Stimulated activated naive CD8-positive, alpha-beta T cell treated with anti-CD3 and anti-CD28 coated beads, Interleukin-15, amount 100 ng/mL, for 72 hours (primary cell): ENCODE measurements around the gene KIF12.
"Not testable (repeated sequence)": the region's sequence is repeated elsewhere in the genome, so short reads cannot be mapped to it uniquely, and the experiment has no call there.

ENCODE experiments used
- ATAC-seq: fragments of 150-1000 bp; cut with Tn5 transposase; 2 replicates; pipeline ENCODE4 v1.10.0; 2021; ENCODE audit warnings: mild to moderate bottlenecking, moderate library complexity
- DNase-seq, 2 donors: peaks; one replicate each; pipeline ENCODE4 v3.0.0; 2021 to 2022
- H3K27ac Mint-ChIP-seq, 2 donors: one replicate each; pipeline ENCODE4 v1.8.0; 2022; ENCODE audit warnings: mild to moderate bottlenecking in 2 of 2, mixed read lengths in 2 of 2, moderate library complexity in 2 of 2
- H3K27me3 Mint-ChIP-seq: one replicate; pipeline ENCODE4 v1.8.0; 2022; ENCODE audit warnings: mixed read lengths
- H3K4me1 Mint-ChIP-seq: one replicate; pipeline ENCODE4 v1.8.0; 2022; ENCODE audit warnings: mild to moderate bottlenecking, mixed read lengths
- H3K4me3 Mint-ChIP-seq, 2 donors: one replicate each; pipeline ENCODE4 v1.8.0; 2022; ENCODE audit warnings: mild to moderate bottlenecking in 2 of 2, mixed read lengths in 2 of 2, moderate library complexity in 1 of 2
- H3K9me3 Mint-ChIP-seq, 2 donors: one replicate each; pipeline ENCODE4 v1.8.0; 2022; ENCODE audit warnings: mixed read lengths in 2 of 2

The KIF12 gene

GRCh38 chr9:114098936-114099668, at the start of gene KIF12:
Gene KIF12, minus strand, starts transcription at chr9:114099292. Its CDS starts 16 bp downstream, at chr9:114099276.
- Mint-ChIP-seq H3K4me1 (peaks cover 10% of the 10 kb centered on the region), H3K9me3 (peaks cover 5 to 9% of the 10 kb centered on the region in 2 donors), H3K27ac (no peak within 1 kb of the TSS), H3K4me3 (peak within 1 kb of the TSS in 1 of 2 donors; percentile 65), H3K27me3 (peaks cover 74% of the 10 kb centered on the region)
- ATAC-seq: no peak
- DNase-seq: no peak

- Mint-ChIP-seq H3K9me3 (no peaks in the 10 kb centered on the region), H3K27ac (no peak overlapping the region), H3K4me1 (no peaks in the 10 kb centered on the region), H3K4me3 (no peak overlapping the region), H3K27me3 (peaks cover 49% of the 10 kb centered on the region)
- ATAC-seq: no peak
- DNase-seq: no peak
These were observed 47.6 kb upstream of the KIF12 start for GRCh38 chr9:114146735-114147134.

DNA sequence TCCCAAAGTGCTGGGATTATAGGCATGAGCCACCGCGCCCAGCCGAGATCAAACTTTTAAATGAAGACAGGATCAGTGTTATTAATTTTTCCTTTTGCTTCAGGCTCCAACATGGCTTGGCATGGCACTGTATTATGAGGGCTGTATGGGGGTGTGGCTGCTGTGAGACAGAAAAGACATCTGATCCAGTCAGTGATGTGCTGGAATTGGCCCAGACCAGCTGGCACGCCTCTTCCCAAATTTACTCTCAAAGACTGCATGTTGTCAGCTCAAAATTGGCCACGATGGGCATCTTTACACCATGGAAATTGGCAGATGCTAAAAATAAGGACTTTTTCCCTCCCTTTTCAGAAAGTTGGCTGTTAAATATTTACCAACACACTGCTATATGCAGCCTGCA, 44.1 kb upstream of the KIF12 start:
- Mint-ChIP-seq H3K27me3 (peaks cover 24% of the 10 kb centered on the region), H3K27ac (peak overlapping the region in 1 of 2 donors; percentile 34), H3K4me3 (no peak overlapping the region), H3K9me3 (no peaks in the 10 kb centered on the region), H3K4me1 (no peaks in the 10 kb centered on the region)
- no peak for DNase-seq
- no peak for ATAC-seq

- Mint-ChIP-seq H3K27me3 (peaks cover 18% of the 10 kb centered on the region), H3K9me3 (no peaks in the 10 kb centered on the region), H3K27ac (no peak overlapping the region), H3K4me3 (no peak overlapping the region), H3K4me1 (no peaks in the 10 kb centered on the region)
- no peak for DNase-seq
- no peak for ATAC-seq
These were observed 42.7 kb upstream of the KIF12 start for GRCh38 chr9:114141553-114142402.

- no peak overlapping the region for H3K27ac Mint-ChIP-seq
- DNase-seq: no peak
- H3K4me3 Mint-ChIP-seq: no peak overlapping the region
- no peak for ATAC-seq
- peaks cover 11% of the 10 kb centered on the region for H3K27me3 Mint-ChIP-seq
- H3K9me3 Mint-ChIP-seq: no peaks in the 10 kb centered on the region
- H3K4me1 Mint-ChIP-seq: no peaks in the 10 kb centered on the region
These were observed 41.8 kb upstream of the KIF12 start for GRCh38 chr9:114140850-114141249.

DNA sequence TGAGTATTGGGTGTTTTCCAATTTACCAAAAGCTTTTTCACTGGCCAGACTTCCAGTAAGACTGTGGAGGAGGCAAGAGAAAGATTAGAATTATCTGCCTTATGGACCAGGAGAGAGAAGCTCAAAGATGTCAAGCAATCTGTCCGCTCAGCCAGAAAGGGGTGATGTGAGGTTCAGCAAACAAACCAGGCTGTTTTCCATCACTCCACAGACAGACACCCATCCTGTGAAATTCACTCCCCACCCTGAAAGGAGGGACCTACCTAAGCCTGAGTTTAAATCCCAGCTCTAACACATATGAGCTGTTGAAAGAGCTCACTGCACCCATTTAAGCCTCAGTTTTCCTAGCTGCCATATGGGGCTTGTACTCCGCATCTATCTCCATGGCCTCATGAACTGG, 41.3 kb upstream of the KIF12 start:
- ATAC-seq: no peak
- no peak overlapping the region for H3K27ac Mint-ChIP-seq
- peaks cover 11% of the 10 kb centered on the region for H3K27me3 Mint-ChIP-seq
- no peaks in the 10 kb centered on the region for H3K9me3 Mint-ChIP-seq
- DNase-seq: no peak
- no peak overlapping the region for H3K4me3 Mint-ChIP-seq
- H3K4me1 Mint-ChIP-seq: no peaks in the 10 kb centered on the region

- no peak for DNase-seq
- Mint-ChIP-seq H3K27ac (no peak overlapping the region), H3K27me3 (peaks cover 11% of the 10 kb centered on the region), H3K9me3 (no peaks in the 10 kb centered on the region), H3K4me1 (no peaks in the 10 kb centered on the region), H3K4me3 (no peak overlapping the region)
- no peak for ATAC-seq
These were observed 40.0 kb upstream of the KIF12 start for GRCh38 chr9:114139071-114139470.

DNA sequence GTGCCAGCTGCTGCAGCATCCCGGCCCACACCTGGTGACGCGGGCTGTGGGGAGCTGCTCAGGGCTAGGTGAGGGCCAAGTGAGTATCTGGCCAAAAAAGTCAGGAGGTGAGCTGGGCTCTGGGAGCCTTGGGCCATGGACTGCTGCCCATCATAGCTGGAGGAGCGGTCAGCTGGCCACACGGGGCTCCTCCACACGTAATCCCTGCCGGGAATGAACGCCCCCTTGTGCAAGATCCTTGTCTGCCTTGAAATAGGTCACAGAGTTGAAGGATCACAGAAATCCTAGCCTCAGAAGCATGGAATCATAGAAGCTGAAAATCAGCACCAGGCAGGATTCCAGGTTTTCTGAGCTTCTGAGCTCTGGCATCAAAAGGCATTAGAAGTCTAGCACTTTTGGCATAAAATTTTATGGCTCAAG, 39.5 kb upstream of the KIF12 start:
- Mint-ChIP-seq H3K9me3 (no peaks in the 10 kb centered on the region), H3K27ac (no peak overlapping the region), H3K4me1 (no peaks in the 10 kb centered on the region), H3K27me3 (peaks cover 15% of the 10 kb centered on the region), H3K4me3 (no peak overlapping the region)
- DNase-seq (no peak), ATAC-seq (no peak)

GRCh38 chr9:114137831-114138230, 38.7 kb upstream of the KIF12 start:
- Mint-ChIP-seq H3K27me3 (peaks cover 19% of the 10 kb centered on the region), H3K27ac (no peak overlapping the region), H3K4me3 (no peak overlapping the region), H3K4me1 (no peaks in the 10 kb centered on the region), H3K9me3 (no peaks in the 10 kb centered on the region)
- ATAC-seq (no peak), DNase-seq (no peak)

GRCh38 chr9:114134827-114135396, 35.8 kb upstream of the KIF12 start:
- Mint-ChIP-seq H3K27me3 (peaks cover 8% of the 10 kb centered on the region), H3K9me3 (no peaks in the 10 kb centered on the region), H3K27ac (no peak overlapping the region), H3K4me1 (no peaks in the 10 kb centered on the region), H3K4me3 (no peak overlapping the region)
- no peak for DNase-seq
- no peak for ATAC-seq

- Mint-ChIP-seq H3K4me3 (no peak overlapping the region), H3K27ac (no peak overlapping the region), H3K9me3 (peaks cover 0 to 1% of the 10 kb centered on the region in 2 donors), H3K27me3 (peaks cover 17% of the 10 kb centered on the region), H3K4me1 (no peaks in the 10 kb centered on the region)
- ATAC-seq (no peak), DNase-seq (no peak)
These were observed 33.4 kb upstream of the KIF12 start for GRCh38 chr9:114132550-114132918.

DNA sequence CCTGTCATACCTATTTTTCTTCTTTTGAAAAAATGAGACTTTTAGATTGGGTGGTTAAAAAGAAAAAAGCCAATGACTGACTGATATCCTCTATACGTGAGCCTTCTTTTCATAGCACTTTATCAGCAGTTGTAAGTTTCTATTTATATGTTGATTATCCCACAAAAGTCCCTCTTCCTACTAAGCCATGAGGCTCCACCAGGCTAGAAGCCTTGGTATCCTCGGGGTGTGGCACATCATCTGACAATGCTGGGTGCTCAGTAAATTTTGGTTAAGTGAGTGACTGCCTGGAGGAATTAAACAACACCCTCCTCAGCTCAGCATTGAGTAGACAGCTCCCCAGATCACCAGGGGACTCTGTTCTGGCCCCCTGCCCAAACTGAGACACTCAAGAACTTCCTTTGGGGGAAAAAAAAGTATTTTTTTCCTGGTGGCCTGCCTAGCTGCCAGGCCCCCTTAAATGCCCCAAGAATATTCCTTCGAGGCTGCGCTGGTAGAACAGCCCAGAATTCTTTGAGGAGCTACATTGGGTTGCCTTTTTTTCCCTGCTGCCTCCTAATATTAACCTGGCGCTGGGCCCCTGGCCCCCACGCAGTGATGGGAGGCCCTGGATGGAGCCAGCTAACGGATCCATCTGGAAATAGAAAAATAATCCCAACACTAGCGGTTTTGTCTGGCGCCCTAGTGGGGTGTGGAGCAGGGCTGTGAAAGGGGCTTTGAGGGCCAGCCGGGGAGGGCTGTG, 32.9 kb upstream of the KIF12 start:
- H3K27me3 Mint-ChIP-seq: peaks cover 22% of the 10 kb centered on the region
- no peak for ATAC-seq
- no peak for DNase-seq
- H3K9me3 Mint-ChIP-seq: peaks cover 4 to 7% of the 10 kb centered on the region in 2 donors
- no peak overlapping the region for H3K27ac Mint-ChIP-seq
- H3K4me1 Mint-ChIP-seq: no peaks in the 10 kb centered on the region
- H3K4me3 Mint-ChIP-seq: no peak overlapping the region

DNA sequence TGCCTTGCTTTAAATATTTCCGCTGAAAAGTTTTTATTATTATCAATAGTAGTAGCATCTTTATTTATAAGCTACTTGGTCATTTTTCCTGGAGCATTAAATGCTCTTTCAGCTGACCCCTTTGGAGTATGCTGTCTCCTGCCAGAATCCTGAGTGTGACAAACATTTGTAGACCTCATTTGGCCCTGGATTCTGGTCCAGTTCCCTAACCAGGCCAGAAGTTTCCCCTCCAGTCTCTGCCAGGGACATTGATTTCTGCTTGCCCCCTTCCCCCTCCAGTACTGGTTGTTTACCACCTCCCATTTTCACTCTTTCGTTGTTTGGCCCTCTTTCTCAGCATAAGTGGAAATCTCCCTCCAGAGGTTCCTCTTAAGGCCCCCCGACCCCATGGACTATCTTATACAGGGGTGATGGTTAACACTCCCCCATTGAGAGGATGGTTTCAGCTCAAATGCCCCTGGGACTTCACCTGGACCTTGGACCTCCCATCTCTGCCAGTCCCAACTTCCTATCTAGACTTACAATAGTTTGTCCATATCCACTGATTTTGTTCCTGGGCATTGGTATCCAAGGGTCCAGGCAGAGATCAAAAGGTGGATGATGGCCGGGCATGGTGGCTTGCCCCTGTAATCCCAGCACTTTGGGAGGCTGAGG, 31.7 kb upstream of the KIF12 start:
- peak overlapping the region; percentile 17 to 20 for H3K27ac Mint-ChIP-seq
- DNase-seq: no peak
- H3K27me3 Mint-ChIP-seq: peaks cover 23% of the 10 kb centered on the region
- H3K9me3 Mint-ChIP-seq: peaks cover 4 to 8% of the 10 kb centered on the region in 2 donors
- ATAC-seq: no peak
- H3K4me1 Mint-ChIP-seq: no peaks in the 10 kb centered on the region
- no peak overlapping the region for H3K4me3 Mint-ChIP-seq

- peaks cover 23% of the 10 kb centered on the region for H3K27me3 Mint-ChIP-seq
- ATAC-seq (no peak), DNase-seq (no peak)
- no peaks in the 10 kb centered on the region for H3K4me1 Mint-ChIP-seq
- no peak overlapping the region for H3K27ac Mint-ChIP-seq
- H3K9me3 Mint-ChIP-seq: peaks cover 4 to 8% of the 10 kb centered on the region in 2 donors
- H3K4me3 Mint-ChIP-seq: no peak overlapping the region
These were observed 31.0 kb upstream of the KIF12 start for GRCh38 chr9:114130141-114130540.

DNA sequence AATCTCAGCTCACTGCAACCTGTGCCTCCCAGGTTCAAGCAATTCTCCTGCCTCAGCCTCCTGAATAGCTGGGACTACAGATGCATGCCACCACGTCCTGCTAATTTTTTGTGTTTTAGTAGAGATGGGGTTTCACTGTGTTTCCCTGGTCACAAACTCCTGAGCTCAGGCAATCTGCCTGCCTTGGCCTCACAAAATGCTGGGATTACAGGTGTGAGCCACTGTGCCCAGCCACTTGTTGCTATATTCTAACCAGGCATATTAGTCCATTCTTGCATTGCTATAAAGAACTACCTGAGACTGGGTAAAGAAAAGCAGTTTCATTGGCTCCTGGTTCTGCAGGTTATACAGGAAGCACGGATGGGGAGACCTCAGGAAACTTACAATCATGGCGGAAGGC, 29.7 kb upstream of the KIF12 start:
- H3K9me3 Mint-ChIP-seq, H3K4me1 Mint-ChIP-seq: not testable (repeated sequence)

More for the DNA sequence above, 29.7 kb upstream of the KIF12 start:
- peaks cover 21% of the 10 kb centered on the region for H3K27me3 Mint-ChIP-seq
- not testable (repeated sequence) for H3K4me3 Mint-ChIP-seq, ATAC-seq, DNase-seq
- H3K27ac Mint-ChIP-seq: peak overlapping the region in 1 of 2 donors; percentile 8
